Measurements from ENCODE around the gene CYLD.

CYLD gene

GRCh38 chr16:50819706-50820105 lies 77.8 kb downstream of the CYLD start:
- Histone ChIP-seq H3K27me3 (ENCODE audit: insufficient read depth, poor library complexity, severe bottlenecking) (no peaks in the 10 kb centered on the region), H3K27ac (ENCODE audit: poor library complexity, severe bottlenecking) (no peak overlapping the region), H3K9me3 (ENCODE audit: severe bottlenecking) (no peaks in the 10 kb centered on the region), H3K36me3 (ENCODE audit: low read depth) (no peaks in the 10 kb centered on the region), H3K4me3 (ENCODE audit: severe bottlenecking) (no peak overlapping the region), H3K4me1 (ENCODE audit: insufficient read depth, poor library complexity, severe bottlenecking) (no peaks in the 10 kb centered on the region)
- TF ChIP-seq CTCF (IDR thresholded peaks at IDR 0.05; ENCODE audit: poor library complexity, severe bottlenecking) = no peak
- DNase-seq (ENCODE audit: low spot score) = no peak
- ATAC-seq (ENCODE audit: low read depth) = no peak

- Histone ChIP-seq H3K27me3 (ENCODE audit: insufficient read depth, poor library complexity, severe bottlenecking) (no peaks in the 10 kb centered on the region), H3K27ac (ENCODE audit: poor library complexity, severe bottlenecking) (no peak overlapping the region), H3K36me3 (ENCODE audit: low read depth) (no peaks in the 10 kb centered on the region), H3K9me3 (ENCODE audit: severe bottlenecking) (no peaks in the 10 kb centered on the region), H3K4me1 (ENCODE audit: insufficient read depth, poor library complexity, severe bottlenecking) (no peaks in the 10 kb centered on the region), H3K4me3 (ENCODE audit: severe bottlenecking) (no peak overlapping the region)
- no peak for ATAC-seq (ENCODE audit: low read depth)
- TF ChIP-seq CTCF (IDR thresholded peaks at IDR 0.05; ENCODE audit: poor library complexity, severe bottlenecking) = no peak
- no peak for DNase-seq (ENCODE audit: low spot score)
Observed at GRCh38 chr16:50820225-50820624, 78.3 kb downstream of the CYLD start.

GRCh38 chr16:50821586-50821985 lies 79.7 kb downstream of the CYLD start:
- no peaks in the 10 kb centered on the region for H3K36me3 ChIP-seq (ENCODE audit: low read depth)
- H3K27ac ChIP-seq (ENCODE audit: poor library complexity, severe bottlenecking) = no peak overlapping the region
- TF ChIP-seq CTCF (IDR thresholded peaks at IDR 0.05; ENCODE audit: poor library complexity, severe bottlenecking) = peak; percentile 45
- H3K9me3 ChIP-seq (ENCODE audit: severe bottlenecking) = no peaks in the 10 kb centered on the region
- H3K27me3 ChIP-seq (ENCODE audit: insufficient read depth, poor library complexity, severe bottlenecking) = no peaks in the 10 kb centered on the region
- ATAC-seq (ENCODE audit: low read depth) (peak; percentile 66; the same call in 2 of the 3 replicates), DNase-seq (ENCODE audit: low spot score) (no peak)
- no peaks in the 10 kb centered on the region for H3K4me1 ChIP-seq (ENCODE audit: insufficient read depth, poor library complexity, severe bottlenecking)
- H3K4me3 ChIP-seq (ENCODE audit: severe bottlenecking) = no peak overlapping the region

- DNase-seq (ENCODE audit: low spot score) (no peak), ATAC-seq (ENCODE audit: low read depth) (no peak)
- Histone ChIP-seq H3K4me1 (ENCODE audit: insufficient read depth, poor library complexity, severe bottlenecking) (no peaks in the 10 kb centered on the region), H3K36me3 (ENCODE audit: low read depth) (no peaks in the 10 kb centered on the region), H3K4me3 (ENCODE audit: severe bottlenecking) (no peak overlapping the region), H3K27ac (ENCODE audit: poor library complexity, severe bottlenecking) (no peak overlapping the region), H3K9me3 (ENCODE audit: severe bottlenecking) (no peaks in the 10 kb centered on the region), H3K27me3 (ENCODE audit: insufficient read depth, poor library complexity, severe bottlenecking) (peaks cover 3% of the 10 kb centered on the region)
- no peak for TF ChIP-seq CTCF (IDR thresholded peaks at IDR 0.05; ENCODE audit: poor library complexity, severe bottlenecking)
Observed at GRCh38 chr16:50822671-50823070, 80.8 kb downstream of the CYLD start.

- no peak for ATAC-seq (ENCODE audit: low read depth)
Observed at GRCh38 chr16:50826797-50827316, 85.0 kb downstream of the CYLD start.

More at GRCh38 chr16:50826797-50827316, 85.0 kb downstream of the CYLD start:
- Histone ChIP-seq H3K9me3 (ENCODE audit: severe bottlenecking) (no peaks in the 10 kb centered on the region), H3K4me3 (ENCODE audit: severe bottlenecking) (no peak overlapping the region), H3K4me1 (ENCODE audit: insufficient read depth, poor library complexity, severe bottlenecking) (peaks cover 6% of the 10 kb centered on the region), H3K27me3 (ENCODE audit: insufficient read depth, poor library complexity, severe bottlenecking) (peaks cover 5% of the 10 kb centered on the region), H3K27ac (ENCODE audit: poor library complexity, severe bottlenecking) (no peak overlapping the region), H3K36me3 (ENCODE audit: low read depth) (no peaks in the 10 kb centered on the region)
- no peak for TF ChIP-seq CTCF (IDR thresholded peaks at IDR 0.05; ENCODE audit: poor library complexity, severe bottlenecking)
- no peak for DNase-seq (ENCODE audit: low spot score)

Data from RWPE2 (cell line).